Lung (tissue), 12 donors: ENCODE results near the gene REXO1. TPM values are rescaled to one million over a fixed set of nuclear protein-coding genes. Genes with fewer than 3 reads are reported as not detected.

Experiments
- ATAC-seq: fragments of 200-7000 bp; cut with Tn5 transposase; one replicate; pipeline ENCODE4 v1.9.1; 2020; ENCODE audit warnings: moderate number of reproducible peaks; ENCODE audit not compliant: insufficient read depth, low FRiP score
- DNase-seq, 3 donors: peaks; one replicate each; pipeline ENCODE4 v3.0.0-alpha.2; 2013 to 2017
- H3K27ac ChIP-seq, 2 donors: one replicate each; pipeline ENCODE4 v1.5.1; 2013; ENCODE audit warnings: mild to moderate bottlenecking in 2 of 2, moderate library complexity in 2 of 2, control low read depth in 1 of 2, inconsistent platforms in 1 of 2, low read depth in 1 of 2, low read length in 1 of 2
- H3K27me3 ChIP-seq, 3 donors: one replicate each; pipeline ENCODE4 v1.5.1; 2013; ENCODE audit warnings: low read length in 2 of 3; ENCODE audit not compliant: control insufficient read depth in 3 of 3, insufficient read depth in 3 of 3
- H3K36me3 ChIP-seq, 4 donors: one replicate each; pipeline ENCODE4 v1.5.1; 2013; ENCODE audit warnings: low read length in 4 of 4, mild to moderate bottlenecking in 1 of 4, moderate library complexity in 1 of 4; ENCODE audit not compliant: control insufficient read depth in 4 of 4, insufficient read depth in 4 of 4
- H3K4me1 ChIP-seq, 5 donors: one replicate each; pipeline ENCODE4 v1.5.1; 2013; ENCODE audit warnings: low read length in 5 of 5, mild to moderate bottlenecking in 2 of 5, moderate library complexity in 1 of 5; ENCODE audit not compliant: control insufficient read depth in 5 of 5, insufficient read depth in 5 of 5
- H3K4me3 ChIP-seq: one replicate; pipeline ENCODE4 v1.5.1; 2013; ENCODE audit warnings: mild to moderate bottlenecking, control low read depth, moderate library complexity
- H3K9ac ChIP-seq, 2 donors: one replicate each; pipeline ENCODE4 v1.5.1; 2013; ENCODE audit warnings: low read length in 2 of 2, control low read depth in 1 of 2; ENCODE audit not compliant: insufficient read depth in 1 of 2
- H3K9me3 ChIP-seq, 4 donors: one replicate each; pipeline ENCODE4 v1.5.1; 2013; ENCODE audit warnings: low read length in 3 of 4, mild to moderate bottlenecking in 1 of 4, moderate library complexity in 1 of 4; ENCODE audit not compliant: control insufficient read depth in 4 of 4, insufficient read depth in 3 of 4
- CTCF ChIP-seq: IDR thresholded peaks from 2 replicates; pipeline ENCODE4 v1.5.1; 2012; ENCODE audit warnings: mild to moderate bottlenecking; ENCODE audit errors: control extremely low read depth, extremely low read depth
- whole genome bisulfite sequencing, 2 donors: extraction: QIAGEN DNeasy Blood & Tissue Kit; methylation state at CpG; one replicate each; pipeline ENCODE4 v1.1.7; 2013; 5-methylcytosine and 5-hydroxymethylcytosine counted together
- polyA plus RNA-seq, 2 donors: library from polyadenylated mRNA; stranded (reverse); fragments of 200-250 nt; gene quantifications; one replicate each; pipeline ENCODE4 v1.2.1, GENCODE V29; 2013
- total RNA-seq, 2 donors: library from RNA; depleted of rRNA in 1 of 2; stranded (reverse); fragments of >200 nt in 1 of 2; gene quantifications; one replicate each; pipeline ENCODE4 v1.2.1, GENCODE V29; 2014 to 2021
- donor health status: control.
- donor health status: control.
- donor health status: Bipolar disorder and iron deficiency.
- donor health status: healthy.
- donor health status: DM: yes; HTN: yes; CAD: no.

REXO1 gene
- total and polyA plus RNA-seq, 4 donors, result 15.6 to 40.3 (median 27.2) TPM

DNA sequence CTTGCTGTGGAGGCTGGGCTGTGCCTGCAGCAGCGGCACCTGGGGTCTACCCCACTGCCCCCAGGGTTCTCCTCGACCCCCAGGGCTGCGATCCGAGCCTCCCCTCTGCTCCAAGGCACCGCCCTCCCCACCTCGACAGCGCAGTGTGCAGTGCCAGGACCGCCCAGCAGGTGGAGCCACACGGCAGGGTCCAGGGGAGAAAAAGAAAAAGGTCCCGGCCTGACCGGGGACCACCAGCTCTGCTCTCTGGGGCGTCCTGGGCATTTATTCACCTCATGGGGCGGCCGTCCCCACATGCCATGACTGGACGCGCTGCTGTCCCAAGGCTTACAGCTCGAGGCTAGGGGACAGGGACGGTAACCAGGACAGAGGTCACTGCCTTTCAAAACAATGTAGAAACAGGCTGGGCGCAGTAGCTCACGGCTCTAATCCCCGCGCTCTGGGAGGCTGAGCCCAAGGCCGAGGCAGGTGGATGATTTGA lies 10.6 kb downstream of the REXO1 start:
- no peak overlapping the region for H3K27ac ChIP-seq
- peak in 2 of 3 donors; percentile 15 to 50 for DNase-seq
- 44 to 47% methylated on average over 23 of the region's 23 CpGs for WGBS, 2 donors
- H3K9me3 ChIP-seq, result no peaks in the 10 kb centered on the region
- peaks cover 0 to 20% (median 0%) of the 10 kb centered on the region in 5 donors for H3K4me1 ChIP-seq
- no peak for ATAC-seq
- H3K4me3 ChIP-seq, result no peak overlapping the region
- no peak overlapping the region for H3K9ac ChIP-seq
- peak; percentile 29 for TF ChIP-seq CTCF
- H3K36me3 ChIP-seq, result peaks cover 0 to 7% (median 0%) of the 10 kb centered on the region in 4 donors
- no peaks in the 10 kb centered on the region for H3K27me3 ChIP-seq

DNA sequence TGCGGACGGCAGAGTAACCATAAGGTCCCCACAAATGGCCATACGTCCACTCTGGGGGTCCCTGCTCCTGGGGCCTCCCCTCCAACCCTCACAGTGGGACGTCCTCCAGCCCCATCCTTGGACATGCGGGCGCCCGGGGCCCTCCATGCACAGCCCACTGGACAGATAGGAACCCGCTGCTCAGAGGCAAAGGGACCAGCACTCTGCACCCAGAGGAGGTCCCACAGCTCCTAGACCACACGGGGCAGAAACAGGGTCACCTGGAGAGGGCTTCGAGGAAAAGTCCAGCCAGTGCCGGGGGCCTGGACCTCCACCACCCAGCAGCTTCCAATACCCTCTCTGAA lies 11.1 kb downstream of the REXO1 start:
- DNase-seq, result no peak

GRCh38 chr19:1836458-1837221 lies 11.6 kb downstream of the REXO1 start:
- DNase-seq, result no peak
- peaks cover 0 to 18% (median 0%) of the 10 kb centered on the region in 5 donors for H3K4me1 ChIP-seq
- TF ChIP-seq CTCF, result no peak

More for the DNA sequence above, 11.1 kb downstream of the REXO1 start:
- H3K4me3 ChIP-seq, result no peak overlapping the region
- no peak for TF ChIP-seq CTCF
- no peak for ATAC-seq
- WGBS, 2 donors, result 81 to 85% methylated on average over 11 of the region's 11 CpGs
- peaks cover 0 to 7% (median 0%) of the 10 kb centered on the region in 4 donors for H3K36me3 ChIP-seq
- H3K27me3 ChIP-seq, result no peaks in the 10 kb centered on the region
- no peaks in the 10 kb centered on the region for H3K9me3 ChIP-seq
- H3K4me1 ChIP-seq, result peaks cover 0 to 19% (median 0%) of the 10 kb centered on the region in 5 donors
- H3K27ac ChIP-seq, result no peak overlapping the region
- H3K9ac ChIP-seq, result no peak overlapping the region

More at GRCh38 chr19:1836458-1837221, 11.6 kb downstream of the REXO1 start:
- no peaks in the 10 kb centered on the region for H3K9me3 ChIP-seq
- 90 to 94% methylated on average over 29 to 31 of the region's 31 CpGs for WGBS, 2 donors
- H3K27me3 ChIP-seq, result no peaks in the 10 kb centered on the region
- no peak overlapping the region for H3K4me3 ChIP-seq
- ATAC-seq, result no peak
- no peak overlapping the region for H3K27ac ChIP-seq
- no peak overlapping the region for H3K9ac ChIP-seq
- H3K36me3 ChIP-seq, result peaks cover 0 to 6% (median 0%) of the 10 kb centered on the region in 4 donors
